HG03469 (cell line): Measurements from ENCODE around the gene PACS1.

Source experiments
- ATAC-seq: cut with Tn5 transposase; IDR thresholded peaks from one replicate; pipeline ENCODE4 v1.9.1; 2021; ENCODE audit warnings: mild to moderate bottlenecking, moderate library complexity, moderate number of reproducible peaks; ENCODE audit not compliant: unreplicated experiment

Gene PACS1

GRCh38 chr11:66219846-66220565 lies 149.9 kb downstream of the PACS1 start:
- ATAC-seq: no peak

- ATAC-seq: no peak
Measured at GRCh38 chr11:66220566-66220935, 150.5 kb downstream of the PACS1 start.

- ATAC-seq: no peak
Measured at GRCh38 chr11:66221012-66221411, 150.9 kb downstream of the PACS1 start.

- ATAC-seq: no peak
Measured at GRCh38 chr11:66221726-66222236, 151.7 kb downstream of the PACS1 start.

GRCh38 chr11:66222358-66223149 lies 152.5 kb downstream of the PACS1 start:
- ATAC-seq: peak; percentile 74

- no peak for ATAC-seq
Measured at GRCh38 chr11:66224226-66224855, 154.3 kb downstream of the PACS1 start.

GRCh38 chr11:66225066-66225465 lies 155.0 kb downstream of the PACS1 start:
- no peak for ATAC-seq

- no peak for ATAC-seq
Measured at GRCh38 chr11:66226101-66226500, 156.0 kb downstream of the PACS1 start.

GRCh38 chr11:66227700-66228099 lies 157.6 kb downstream of the PACS1 start:
- no peak for ATAC-seq

GRCh38 chr11:66228521-66228920 lies 158.4 kb downstream of the PACS1 start:
- ATAC-seq: no peak

GRCh38 chr11:66230156-66230555 lies 160.1 kb downstream of the PACS1 start:
- no peak for ATAC-seq

GRCh38 chr11:66230978-66231377 lies 160.9 kb downstream of the PACS1 start:
- ATAC-seq: no peak

- no peak for ATAC-seq
Measured at GRCh38 chr11:66231561-66231960, 161.5 kb downstream of the PACS1 start.

- ATAC-seq: no peak
Measured at GRCh38 chr11:66232769-66233168, 162.7 kb downstream of the PACS1 start.

- no peak for ATAC-seq
Measured at GRCh38 chr11:66233301-66233700, 163.2 kb downstream of the PACS1 start.

GRCh38 chr11:66235141-66235540 lies 165.1 kb downstream of the PACS1 start:
- ATAC-seq: no peak

GRCh38 chr11:66237867-66238266 lies 167.8 kb downstream of the PACS1 start:
- no peak for ATAC-seq

GRCh38 chr11:66238786-66239413 lies 168.8 kb downstream of the PACS1 start:
- ATAC-seq: no peak

GRCh38 chr11:66239511-66239910 lies 169.4 kb downstream of the PACS1 start:
- no peak for ATAC-seq

GRCh38 chr11:66239998-66240780 lies 170.1 kb downstream of the PACS1 start:
- ATAC-seq: no peak
